NCI-H146 treated with DMSO at 0.1 percent for 48 hours (cell line): ENCODE data around the gene SLC25A39.
"Not testable (repeated sequence)": the region's sequence is repeated elsewhere in the genome, so short reads cannot be mapped to it uniquely, and the experiment has no call there.

Experiments
- DNase-seq: peaks from one replicate; lab custom pipeline; 2025; ENCODE audit not compliant: unreplicated experiment; lab: John Stamatoyannopoulos, UW

SLC25A39 gene

GRCh38 chr17:44335968-44336367 is 11.3 kb upstream of the SLC25A39 start:
- no peak for DNase-seq

- no peak for DNase-seq
Observed at GRCh38 chr17:44335564-44335963, 10.9 kb upstream of the SLC25A39 start.

- no peak for DNase-seq
Observed at GRCh38 chr17:44334727-44335126, 10.1 kb upstream of the SLC25A39 start.

- no peak for DNase-seq
Observed at GRCh38 chr17:44334315-44334714, 9.7 kb upstream of the SLC25A39 start.

- DNase-seq = no peak
Observed at GRCh38 chr17:44333371-44333770, 8.7 kb upstream of the SLC25A39 start.

- peak; percentile 76 for DNase-seq
Observed at GRCh38 chr17:44331249-44331760, 6.7 kb upstream of the SLC25A39 start.

GRCh38 chr17:44330263-44330662 is 5.6 kb upstream of the SLC25A39 start:
- DNase-seq = not testable (repeated sequence)

- not testable (repeated sequence) for DNase-seq
Observed at GRCh38 chr17:44329516-44329915, 4.9 kb upstream of the SLC25A39 start.

GRCh38 chr17:44327715-44328449 is 3.3 kb upstream of the SLC25A39 start:
- no peak for DNase-seq

GRCh38 chr17:44326861-44327444 is 2.3 kb upstream of the SLC25A39 start:
- DNase-seq = peak; percentile 88

GRCh38 chr17:44324092-44324570 is 492 bp downstream of the SLC25A39 start:
- DNase-seq = no peak

GRCh38 chr17:44323359-44324091 is 1.1 kb downstream of the SLC25A39 start:
- no peak for DNase-seq

GRCh38 chr17:44322236-44322895 is 2.3 kb downstream of the SLC25A39 start:
- no peak for DNase-seq

- DNase-seq = no peak
Observed at GRCh38 chr17:44321246-44322120, 3.1 kb downstream of the SLC25A39 start.

GRCh38 chr17:44320066-44320465 is 4.6 kb downstream of the SLC25A39 start:
- no peak for DNase-seq

- DNase-seq = no peak
Observed at GRCh38 chr17:44318077-44318892, 6.3 kb downstream of the SLC25A39 start.

GRCh38 chr17:44317545-44317944 is 7.1 kb downstream of the SLC25A39 start:
- DNase-seq = no peak

GRCh38 chr17:44315760-44316731 is 8.6 kb downstream of the SLC25A39 start:
- no peak for DNase-seq
